Panc1 (cell line): Measurements from ENCODE around the gene YY2. TPM values are rescaled to one million over a fixed set of nuclear protein-coding genes. Genes with fewer than 3 reads are reported as not detected.

ENCODE experiments used
- ATAC-seq: fragments of 200-7000 bp; cut with Tn5 transposase; 2 replicates; pipeline ENCODE4 v1.9.1; 2020; ENCODE audit warnings: mild to moderate bottlenecking, moderate library complexity
- BruUV-seq: library from RNA; stranded (reverse); fragments of 400-500 nt; replicated peaks from 2 replicates; lab custom pipeline; 2021; lab: Mats Ljungman, UMichigan
- CTCF ChIA-PET: fragments of 300-600 bp; sonication (Branson Sonifier 250); formaldehyde crosslinking; loops from one replicate; lab custom pipeline; 2022; ENCODE audit warnings: antibody characterized with exemption; lab: Charles Lee
- POLR2A ChIA-PET: fragments of 300-600 bp; sonication (Branson Sonifier 250); formaldehyde crosslinking; loops from one replicate; lab custom pipeline; 2022; ENCODE audit warnings: antibody characterized with exemption; lab: Charles Lee
- DNase-seq: peaks from one replicate; pipeline ENCODE4 v3.0.0-alpha.2; 2010; ENCODE audit warnings: low read depth, low spot score
- H3K27ac ChIP-seq: 2 replicates; pipeline ENCODE4 v1.5.1; 2011; ENCODE audit warnings: mild to moderate bottlenecking, low read length, inconsistent platforms
- H3K27me3 ChIP-seq: fragments of 200-500 bp; sonication (Bioruptor generic); 2 replicates; pipeline ENCODE4 v1.6.0; 2014; ENCODE audit warnings: low read length, inconsistent platforms; ENCODE audit not compliant: control insufficient read depth, insufficient read depth
- H3K36me3 ChIP-seq: fragments of 200-500 bp; sonication (Bioruptor generic); 2 replicates; pipeline ENCODE4 v1.5.1; 2014; ENCODE audit warnings: inconsistent platforms, mild to moderate bottlenecking, low read length, moderate library complexity; ENCODE audit not compliant: control insufficient read depth, insufficient read depth
- H3K4me1 ChIP-seq: 2 replicates; pipeline ENCODE4 v1.5.1; 2011; ENCODE audit warnings: inconsistent platforms, mild to moderate bottlenecking, low read length, moderate library complexity; ENCODE audit not compliant: control insufficient read depth, insufficient read depth
- H3K4me3 ChIP-seq, 2 experiments: 2 replicates each; pipeline ENCODE4 v1.5.1; 2011 to 2012; ENCODE audit warnings: low read depth in 2 of 2, low read length in 2 of 2, mild to moderate bottlenecking in 2 of 2, inconsistent platforms in 1 of 2, moderate library complexity in 1 of 2
- H3K9me3 ChIP-seq: fragments of 200-500 bp; sonication (Bioruptor generic); 2 replicates; pipeline ENCODE4 v1.5.1; 2014; ENCODE audit warnings: low read depth, mild to moderate bottlenecking, inconsistent platforms, low read length, moderate library complexity; ENCODE audit not compliant: control insufficient read depth, insufficient read depth
- CTCF ChIP-seq: fragments of 450-650 bp; IDR thresholded peaks from 2 replicates; pipeline ENCODE4 v1.5.1; 2017; ENCODE audit warnings: mild to moderate bottlenecking
- POLR2AphosphoS5 ChIP-seq: IDR thresholded peaks from 2 replicates; pipeline ENCODE4 v1.6.1; 2012; ENCODE audit warnings: mild to moderate bottlenecking, low read depth, low read length, moderate library complexity
- REST ChIP-seq, 2 experiments: IDR thresholded peaks; 2 replicates each; pipeline ENCODE4 v1.6.1; 2011 to 2012; ENCODE audit warnings: low read depth in 2 of 2, control low read depth in 1 of 2, low read length in 1 of 2, mild to moderate bottlenecking in 1 of 2, moderate library complexity in 1 of 2; ENCODE audit not compliant: insufficient read depth in 1 of 2
- SIN3A ChIP-seq: IDR thresholded peaks from 2 replicates; pipeline ENCODE4 v1.6.1; 2012; ENCODE audit warnings: low read depth, mild to moderate bottlenecking, low read length, moderate library complexity, borderline replicate concordance; ENCODE audit not compliant: insufficient read depth
- TCF7L2 ChIP-seq: IDR thresholded peaks from 2 replicates; pipeline ENCODE4 v1.6.1; 2011; ENCODE audit warnings: mild to moderate bottlenecking, low read depth, low read length, inconsistent platforms
- in situ Hi-C: cut with HindIII; loops from 2 replicates; pipeline ENCODE4 v1.10.0; 2016; ENCODE audit warnings: low sequenced_read_pairs, low pct_unique_long_range_greater_than_20kb
- intact Hi-C: fragments of 100-400 bp; cut with micrococcal nuclease; formaldehyde crosslinking; loops from one replicate; pipeline ENCODE4 v1.10.0; 2022; ENCODE audit not compliant: unreplicated experiment
- total RNA-seq: library from RNA; stranded (reverse); gene quantifications from one replicate; pipeline ENCODE4 v1.2.1, GENCODE V29; 2021; ENCODE audit not compliant: unreplicated experiment

Gene YY2
- total RNA-seq, 1 experiment from 2014 or later = 2.0 TPM

- ChIA-PET CTCF (interaction anchor here (0.5 kb wide), 1 partner anchor 36 kb away, joined by 3 read pairs; no protein-coding TSS in a partner anchor), POLR2A (no interaction called here)
- Histone ChIP-seq H3K9me3 (no peaks in the 10 kb centered on the region), H3K36me3 (no peaks in the 10 kb centered on the region), H3K4me3 (no peak overlapping the region), H3K27me3 (no peaks in the 10 kb centered on the region), H3K4me1 (no peaks in the 10 kb centered on the region), H3K27ac (no peak overlapping the region)
- no peak for DNase-seq
- no peak for TF ChIP-seq SIN3A
- TF ChIP-seq TCF7L2 = no peak
- no peak for TF ChIP-seq CTCF
- TF ChIP-seq POLR2AphosphoS5 = no peak
- no peak for TF ChIP-seq REST (IDR thresholded peaks at IDR 0.05; ENCODE audit: insufficient read depth in 1 of 2, low read depth in 2 of 2, low read length in 1 of 2)
- no TSS peak for BruUV-seq
- no peak for ATAC-seq
- intact Hi-C loops (no loop called here), in situ Hi-C loops (no loop called here)
Measured at GRCh38 chrX:21907260-21907659, 51.5 kb downstream of the YY2 start.

Other genes with a start within 250 kb of the YY2 start
- gene KLHL34, start 197.7 kb upstream of the YY2 start, total RNA-seq = 0.05 TPM
- not detected for gene SMPX, start 97.9 kb upstream of the YY2 start, total RNA-seq
- 13.5 TPM for gene MBTPS2, start 16.4 kb upstream of the YY2 start, total RNA-seq
- gene SMS, start 84.7 kb downstream of the YY2 start, total RNA-seq = 172 TPM
- 0.23 TPM for gene PHEX, start 176.3 kb downstream of the YY2 start, total RNA-seq